Choroid plexus epithelial cell (primary cell): ENCODE measurements around the gene SLC15A4.

Source experiments
- DNase-seq: peaks from one replicate; pipeline ENCODE4 v3.0.0-alpha.2; 2010; ENCODE audit warnings: low read depth
- H3K4me3 ChIP-seq: 2 replicates; pipeline ENCODE4 v1.5.1; 2011; ENCODE audit warnings: low read depth, mild to moderate bottlenecking, control low read depth, low read length, moderate library complexity
- CTCF ChIP-seq: conservative IDR thresholded peaks from 2 replicates; pipeline ENCODE4 v1.5.1; 2011; ENCODE audit warnings: low read depth, mild to moderate bottlenecking, control low read depth, inconsistent platforms, low read length, moderate library complexity

SLC15A4 gene

GRCh38 chr12:128767518-128767917 lies 56.2 kb downstream of the SLC15A4 start:
- no peak overlapping the region for H3K4me3 ChIP-seq
- DNase-seq, result no peak
- no peak for TF ChIP-seq CTCF

- TF ChIP-seq CTCF, result no peak
- no peak overlapping the region for H3K4me3 ChIP-seq
- no peak for DNase-seq
Observed at GRCh38 chr12:128766738-128767501, 56.8 kb downstream of the SLC15A4 start.

GRCh38 chr12:128763395-128763794 lies 60.4 kb downstream of the SLC15A4 start:
- no peak for TF ChIP-seq CTCF
- DNase-seq, result no peak
- H3K4me3 ChIP-seq, result no peak overlapping the region

GRCh38 chr12:128761379-128761790 lies 62.4 kb downstream of the SLC15A4 start:
- DNase-seq, result no peak
- H3K4me3 ChIP-seq, result no peak overlapping the region
- no peak for TF ChIP-seq CTCF

- TF ChIP-seq CTCF, result no peak
- no peak for DNase-seq
- no peak overlapping the region for H3K4me3 ChIP-seq
Observed at GRCh38 chr12:128755566-128755965, 68.2 kb downstream of the SLC15A4 start.

GRCh38 chr12:128754275-128754674 lies 69.5 kb downstream of the SLC15A4 start:
- no peak overlapping the region for H3K4me3 ChIP-seq
- no peak for DNase-seq
- TF ChIP-seq CTCF, result no peak

GRCh38 chr12:128753438-128753837 lies 70.3 kb downstream of the SLC15A4 start:
- no peak for DNase-seq
- no peak overlapping the region for H3K4me3 ChIP-seq
- no peak for TF ChIP-seq CTCF
